HG03095 (cell line): ENCODE measurements around the gene TAS2R20.

Experiments used
- ATAC-seq: cut with Tn5 transposase; IDR thresholded peaks from one replicate; pipeline ENCODE4 v1.9.1; 2021; ENCODE audit warnings: moderate library complexity; ENCODE audit not compliant: unreplicated experiment

TAS2R20 gene

GRCh38 chr12:10960211-10960610, 37.9 kb downstream of the TAS2R20 start:
- no peak for ATAC-seq

- no peak for ATAC-seq
Observed at GRCh38 chr12:10959804-10960203, 38.3 kb downstream of the TAS2R20 start.

DNA sequence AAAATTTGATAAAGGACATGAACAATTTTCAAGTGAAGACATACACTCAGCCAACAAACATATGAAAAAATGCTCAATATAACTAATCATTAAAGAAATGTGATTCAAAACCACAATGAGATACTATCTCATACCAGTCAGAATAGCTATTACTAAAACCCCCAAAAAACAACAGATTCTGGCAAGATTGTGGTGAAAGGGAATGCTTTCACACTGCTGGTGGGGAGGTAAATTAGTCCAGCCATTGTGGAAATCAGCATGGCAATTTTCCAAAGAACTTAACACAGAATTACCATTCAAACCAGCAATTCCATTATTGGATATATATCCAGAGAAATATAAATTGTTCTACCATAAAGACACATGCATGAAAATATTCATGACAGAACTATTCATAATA, 40.4 kb downstream of the TAS2R20 start:
- ATAC-seq = no peak

DNA sequence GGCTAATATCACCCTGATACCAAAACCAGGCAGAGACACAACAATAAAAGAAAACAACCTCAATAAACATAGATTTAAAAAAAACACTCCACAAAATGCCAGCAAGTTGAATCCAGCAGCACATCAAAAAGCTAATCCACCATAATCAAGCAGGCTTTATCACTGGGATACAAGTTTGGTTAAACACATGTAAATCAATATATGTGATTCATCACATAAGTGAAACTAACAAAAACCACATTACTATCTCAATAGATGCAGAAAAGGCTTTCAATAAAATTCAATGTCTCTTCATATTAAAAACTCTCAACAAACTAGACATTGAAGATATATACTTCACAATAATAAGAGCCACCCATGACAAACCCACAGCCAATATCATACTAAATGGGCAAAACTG, 42.0 kb downstream of the TAS2R20 start:
- no peak for ATAC-seq

DNA sequence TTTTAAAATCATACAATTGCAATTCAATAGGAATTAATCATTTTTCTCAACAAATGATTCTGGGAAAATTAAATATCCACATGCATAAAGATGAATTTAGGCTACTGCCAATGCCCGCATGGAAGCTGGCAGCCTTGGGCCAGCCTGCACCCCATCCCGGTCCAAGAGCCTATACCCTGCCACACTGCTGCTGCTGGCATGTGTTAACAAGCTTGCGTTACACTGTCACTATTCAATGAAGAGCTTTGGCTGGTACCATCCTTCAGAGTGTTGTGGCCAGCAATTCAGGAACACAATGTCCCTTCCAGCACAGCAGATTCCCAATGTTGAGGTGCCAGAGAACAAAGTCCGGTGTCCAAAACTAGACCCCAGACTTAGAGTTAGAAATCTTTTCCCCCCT, 45.5 kb downstream of the TAS2R20 start:
- no peak for ATAC-seq
